HG02588 (cell line): ENCODE measurements around the gene MSRB2.

Experiments used
- ATAC-seq: cut with Tn5 transposase; IDR thresholded peaks from one replicate; pipeline ENCODE4 v1.9.1; 2021; ENCODE audit warnings: mild to moderate bottlenecking, moderate library complexity; ENCODE audit not compliant: unreplicated experiment

MSRB2 gene

DNA sequence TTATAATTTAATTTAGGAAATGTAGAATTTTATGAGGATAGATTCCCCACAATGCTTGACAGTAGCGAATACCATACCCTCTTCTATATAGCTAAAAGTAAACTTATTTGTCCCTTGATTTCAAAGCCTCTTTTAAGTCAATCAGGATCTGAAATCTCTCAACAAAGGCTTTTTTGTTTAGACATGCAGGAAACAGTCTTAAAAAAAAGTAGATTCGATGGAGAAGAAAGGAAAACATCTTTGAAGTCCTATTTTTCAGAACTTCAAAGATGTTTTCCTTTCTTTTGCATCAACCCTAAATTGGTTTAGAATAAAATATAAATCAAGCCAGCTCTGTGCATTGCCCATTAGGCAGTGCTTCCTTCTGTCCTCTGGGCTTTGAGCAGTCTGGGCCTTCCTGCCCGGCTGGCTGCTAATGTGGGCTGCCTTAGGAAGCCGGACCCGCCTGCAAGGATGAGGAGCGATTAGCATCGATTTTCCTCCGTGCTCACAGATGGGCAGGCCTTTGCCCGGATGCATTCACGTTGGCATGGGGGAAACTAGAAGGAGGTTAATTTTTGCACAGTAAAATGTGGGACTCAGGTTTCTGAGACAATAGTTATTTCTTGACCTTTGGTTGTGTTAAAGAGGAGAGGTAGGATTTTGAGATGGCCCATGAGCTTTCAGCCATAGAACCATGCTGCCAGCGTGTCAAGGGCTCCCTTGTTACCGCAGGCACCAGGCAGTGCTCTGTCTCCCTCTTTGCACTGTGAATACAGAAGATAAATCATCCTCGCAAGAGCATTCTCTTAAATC lies 15.5 kb downstream of the MSRB2 start:
- ATAC-seq = no peak

- no peak for ATAC-seq
These were observed 16.3 kb downstream of the MSRB2 start for GRCh38 chr10:23111517-23112286.

DNA sequence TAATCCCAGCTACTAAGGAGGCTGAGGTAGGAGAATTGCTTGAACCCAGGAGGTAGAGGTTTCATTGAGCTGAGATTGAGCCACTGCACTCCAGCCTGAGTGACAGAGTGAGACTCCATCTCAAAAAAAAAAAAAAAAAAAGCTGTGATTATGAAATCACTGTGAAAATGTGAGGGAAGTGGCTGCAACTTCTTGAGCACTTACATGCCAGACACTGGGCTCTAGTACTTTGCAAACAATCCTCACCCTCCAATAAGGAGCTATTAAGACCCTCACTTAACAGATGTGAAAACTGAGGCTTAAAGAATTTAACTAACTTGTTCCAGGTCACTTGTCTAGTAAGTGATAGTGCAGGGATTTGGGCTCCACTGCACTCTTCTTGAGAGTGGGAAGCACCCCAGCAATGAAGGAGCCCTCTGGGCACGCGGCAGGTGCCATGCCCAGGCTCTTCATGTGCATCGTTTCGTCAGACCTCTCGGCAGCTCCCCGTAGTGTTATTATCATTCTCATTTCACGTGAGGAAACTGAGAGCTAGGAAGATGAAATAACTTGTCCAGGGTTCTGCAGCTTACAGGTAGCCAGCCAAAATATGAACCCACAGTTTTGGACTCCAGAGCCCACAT lies 19.0 kb downstream of the MSRB2 start:
- no peak for ATAC-seq

DNA sequence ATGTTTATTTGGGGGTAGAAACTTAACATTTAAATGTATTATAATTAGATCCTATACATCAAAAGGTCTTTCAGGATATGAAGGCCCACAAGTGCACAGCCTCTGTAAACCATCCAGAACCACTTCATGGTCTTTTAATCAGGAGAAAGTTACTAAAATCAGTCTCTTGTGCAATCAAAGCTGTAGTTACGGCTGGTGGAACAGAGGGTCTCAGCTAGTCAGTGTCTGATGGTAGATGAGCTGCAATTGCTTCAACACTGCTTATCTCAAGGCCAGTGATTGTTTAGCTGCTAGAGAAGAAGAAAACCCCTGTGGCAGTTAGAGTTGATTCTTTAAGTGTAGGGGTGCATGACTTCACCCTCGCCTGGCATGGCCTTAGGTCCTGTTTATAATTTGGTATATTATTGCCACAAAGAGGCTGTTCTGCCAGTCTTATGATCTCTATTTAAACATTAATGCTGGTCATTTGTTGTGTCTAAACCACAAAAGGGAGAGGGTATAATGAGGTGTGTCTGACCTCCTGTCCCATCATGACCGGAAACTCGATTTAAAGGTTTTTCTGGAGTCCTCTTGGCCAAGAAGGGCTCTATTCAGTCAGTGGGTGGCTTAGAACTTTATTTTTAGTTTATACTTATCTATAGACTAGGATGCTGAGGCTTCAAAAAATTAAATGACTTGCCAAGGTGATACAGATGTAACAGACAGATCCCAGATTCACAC lies 21.3 kb downstream of the MSRB2 start:
- no peak for ATAC-seq

- no peak for ATAC-seq
These were observed 24.9 kb downstream of the MSRB2 start for GRCh38 chr10:23120001-23120934.

DNA sequence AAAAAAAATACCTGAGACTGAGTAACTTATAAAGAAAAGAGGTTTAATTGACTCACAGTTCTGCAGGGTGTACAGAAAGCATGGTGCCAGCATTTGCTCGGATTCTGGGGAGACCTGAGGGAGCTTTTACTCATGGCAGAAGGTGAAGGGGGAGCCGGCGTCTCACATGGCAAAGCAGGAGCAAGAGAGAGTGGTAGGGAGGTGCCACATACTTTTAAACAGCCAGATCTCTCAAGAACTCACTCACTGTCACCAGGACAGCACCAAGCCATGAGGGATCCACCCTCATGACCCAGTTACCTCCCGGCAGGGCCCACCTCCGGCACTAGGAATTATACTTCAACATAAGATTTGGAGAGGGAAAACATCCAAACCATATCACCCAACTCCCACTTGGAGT lies 25.8 kb downstream of the MSRB2 start:
- no peak for ATAC-seq

- ATAC-seq = no peak
These were observed 41.1 kb downstream of the MSRB2 start for GRCh38 chr10:23136462-23136861.

- no peak for ATAC-seq
These were observed 44.3 kb downstream of the MSRB2 start for GRCh38 chr10:23139677-23140076.

GRCh38 chr10:23141995-23142394 lies 46.6 kb downstream of the MSRB2 start:
- ATAC-seq = no peak

- ATAC-seq = no peak
These were observed 50.9 kb downstream of the MSRB2 start for GRCh38 chr10:23146258-23146657.

DNA sequence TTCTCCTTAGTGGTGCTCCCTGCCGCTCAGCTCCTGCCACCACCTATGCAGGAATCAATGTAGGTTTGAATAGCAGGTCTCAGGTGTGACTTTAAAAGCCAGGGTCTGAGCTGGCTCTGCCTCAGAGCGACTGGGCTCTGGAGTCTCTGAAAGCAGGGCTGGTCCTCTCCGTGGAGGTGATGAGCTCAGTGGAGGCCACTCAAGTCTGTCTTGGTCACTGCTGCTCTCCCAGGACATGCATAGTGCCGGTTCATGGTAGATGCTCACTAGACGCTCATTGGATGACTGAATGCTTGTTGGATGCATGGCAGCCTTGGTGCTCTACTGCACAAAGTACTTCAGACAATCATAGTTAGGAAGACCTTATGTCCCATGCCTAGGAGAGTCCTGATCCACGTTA lies 51.7 kb downstream of the MSRB2 start:
- ATAC-seq = no peak

DNA sequence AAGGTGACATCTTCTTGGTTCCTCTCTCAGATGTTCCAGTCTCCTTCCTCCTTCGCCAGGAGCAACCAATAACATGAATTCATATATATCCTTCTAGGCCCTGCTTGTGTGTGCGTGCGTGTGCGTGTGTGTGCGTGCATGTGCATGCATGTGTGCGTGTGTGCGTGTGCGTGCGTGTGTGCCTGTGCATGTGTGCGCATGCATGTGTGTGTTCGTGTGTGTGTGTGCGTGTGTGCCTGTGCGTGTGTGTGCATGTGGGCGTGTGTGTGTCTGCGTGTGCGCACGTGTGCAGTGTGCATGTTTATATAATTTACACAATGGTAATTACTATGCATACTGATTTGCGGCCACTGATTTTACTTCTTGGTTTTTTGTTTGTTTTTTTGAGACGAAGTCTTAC lies 52.8 kb downstream of the MSRB2 start:
- ATAC-seq = no peak

- ATAC-seq = no peak
These were observed 54.7 kb downstream of the MSRB2 start for GRCh38 chr10:23150091-23150490.

- ATAC-seq = no peak
These were observed 55.2 kb downstream of the MSRB2 start for GRCh38 chr10:23150610-23151009.

GRCh38 chr10:23151071-23151470 lies 55.7 kb downstream of the MSRB2 start:
- no peak for ATAC-seq

- ATAC-seq = no peak
These were observed 59.8 kb downstream of the MSRB2 start for GRCh38 chr10:23155169-23155568.

DNA sequence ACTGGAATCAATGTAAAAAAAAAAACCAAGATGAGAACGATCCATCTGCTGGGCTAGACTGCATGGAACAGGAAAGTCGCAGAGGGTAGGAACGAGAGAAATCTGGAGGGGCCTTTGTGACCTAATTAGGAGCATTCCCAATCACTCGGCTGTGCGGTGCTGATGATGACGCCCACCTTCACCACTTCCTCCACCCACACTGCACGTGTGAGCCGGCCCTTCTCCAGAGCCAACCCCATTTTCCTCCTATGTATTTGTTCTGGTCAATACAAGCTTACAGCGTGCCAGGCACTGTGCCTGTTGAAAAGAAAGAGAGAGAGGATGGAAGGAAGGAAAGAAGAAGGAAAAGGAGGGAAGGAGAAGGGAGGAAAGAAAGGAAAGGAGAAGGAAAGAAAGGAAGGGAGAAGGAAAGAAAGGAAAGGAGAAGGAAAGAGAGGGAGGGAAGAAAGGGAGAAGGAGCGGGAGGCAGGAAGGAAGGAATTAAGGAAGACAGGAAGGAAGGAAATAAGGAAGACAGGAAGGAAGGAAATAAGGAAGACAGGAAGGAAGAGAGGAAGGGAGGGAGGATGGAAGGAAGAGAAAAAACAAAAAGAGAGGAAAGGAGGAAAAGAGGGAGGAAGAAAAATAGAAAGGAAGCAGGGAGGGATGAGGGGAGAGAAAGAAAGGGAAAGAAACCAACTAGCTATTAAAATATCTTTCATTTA lies 61.2 kb downstream of the MSRB2 start:
- ATAC-seq = no peak

DNA sequence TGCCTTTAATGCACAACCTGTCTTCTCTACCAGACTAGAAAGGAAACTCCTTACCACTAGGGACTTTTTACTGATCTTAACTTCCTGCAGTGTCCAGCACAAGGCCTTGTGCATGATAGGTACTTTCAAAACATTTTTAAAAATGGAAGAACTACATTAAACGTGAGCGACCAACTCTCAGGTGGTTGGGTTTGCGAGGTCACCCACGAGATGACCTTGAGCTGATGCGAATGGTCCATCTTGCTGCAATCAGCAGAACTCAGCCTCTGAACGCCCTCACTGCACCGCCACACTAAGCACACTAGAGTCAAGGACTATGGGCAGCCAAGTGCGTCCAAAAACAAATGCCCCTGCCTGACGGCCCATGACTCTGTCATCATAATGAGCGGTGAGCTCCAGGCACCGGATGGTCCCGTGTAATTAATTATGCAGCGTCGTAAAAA lies 61.9 kb downstream of the MSRB2 start:
- peak; percentile 56 for ATAC-seq

DNA sequence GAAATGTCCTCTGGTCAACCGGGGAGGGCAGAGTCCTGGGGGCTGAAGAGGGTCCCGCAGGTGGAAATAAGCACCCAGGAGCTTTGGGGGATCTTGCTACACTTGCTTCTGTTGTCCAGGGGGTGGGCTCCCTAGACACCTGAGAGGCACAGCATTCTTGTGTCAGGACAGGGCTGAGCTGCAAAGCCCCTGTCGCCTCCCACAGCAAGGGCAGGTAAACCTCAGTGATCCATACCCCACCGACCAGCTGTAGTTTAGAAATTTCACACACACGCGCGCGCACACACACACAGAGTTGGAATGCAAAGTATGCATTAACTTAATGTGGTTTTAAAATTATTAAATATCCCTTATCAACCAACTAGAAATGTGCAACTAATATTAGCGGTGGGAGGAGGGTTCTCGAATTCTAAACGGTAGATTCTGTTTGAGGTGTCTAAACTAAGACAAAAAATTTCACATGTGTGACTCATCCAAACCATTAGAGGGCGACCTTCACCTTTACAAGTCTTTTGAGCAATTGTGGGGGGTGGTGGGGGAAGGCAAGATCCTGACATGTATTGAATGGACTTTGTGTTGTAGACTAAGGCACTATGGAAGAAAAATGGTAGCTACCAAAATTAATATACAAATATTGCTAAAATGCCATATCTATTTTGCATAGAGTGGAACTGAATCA lies 62.5 kb downstream of the MSRB2 start:
- ATAC-seq = peak; percentile 59
